HCT116 (cell line): Measurements from ENCODE around the gene RRP12. TPM values are rescaled to one million over a fixed set of nuclear protein-coding genes. Genes with fewer than 3 reads are reported as not detected.
A peak's percentile ranks its signal among the peaks of the same experiment; 100 is the strongest.

Experiments
- ATAC-seq: fragments of 200-7000 bp; cut with Tn5 transposase; 2 replicates; pipeline ENCODE4 v1.9.1; 2020; ENCODE audit warnings: mild to moderate bottlenecking, moderate library complexity
- BruUV-seq: library from RNA; stranded (reverse); fragments of 400-500 nt; replicated peaks from 2 replicates; lab custom pipeline; 2021; lab: Mats Ljungman, UMichigan
- CTCF ChIA-PET: fragments of 300-600 bp; sonication (Branson Sonifier 250); formaldehyde crosslinking; loops from one replicate; lab custom pipeline; 2021; ENCODE audit warnings: antibody characterized with exemption; lab: Charles Lee
- POLR2A ChIA-PET: fragments of 300-600, 350-600 bp; sonication (Branson Sonifier 250); formaldehyde crosslinking; loops from one replicate; lab custom pipeline; 2021; ENCODE audit warnings: antibody characterized with exemption; lab: Charles Lee
- RAD21 ChIA-PET, 2 experiments: fragments of 300-600 bp; sonication (Branson Sonifier 250); formaldehyde crosslinking; loops; one replicate each; lab custom pipeline; 2023; ENCODE audit warnings: low total read pairs in 2 of 2; ENCODE audit not compliant: uncharacterized antibody in 2 of 2, unreplicated experiment in 2 of 2, low non-redundant PET in 1 of 2; lab: Charles Lee
- DNase-seq: peaks from one replicate; pipeline ENCODE4 v3.0.0-alpha.2; 2010; ENCODE audit warnings: low read depth, low spot score
- H2AFZ ChIP-seq: fragments of 200-600 bp; shearing (Covaris generic), sonication (generic); 2 replicates; pipeline ENCODE4 v1.6.1; 2017; ENCODE audit warnings: low read depth, mixed run types, mixed read lengths, antibody characterized with exemption, low read length; ENCODE audit not compliant: poor library complexity, severe bottlenecking
- H3K27ac ChIP-seq: 2 replicates; pipeline ENCODE4 v1.5.1; 2012; ENCODE audit warnings: low read depth, low read length
- H3K27me3 ChIP-seq: fragments of 200-600 bp; sonication (generic); 2 replicates; pipeline ENCODE4 v1.6.1; 2016; ENCODE audit warnings: mixed run types, low read length, mixed read lengths; ENCODE audit not compliant: insufficient read depth
- H3K36me3 ChIP-seq, 2 experiments: fragments of 200-500 bp in 1 of 2; fragments of 200-600 bp in 1 of 2; sonication (Bioruptor generic) in 1 of 2; sonication (generic) in 1 of 2; 2 replicates each; pipeline versions ENCODE4 v1.5.1 to v1.6.1; 2014 to 2016; ENCODE audit warnings: low read length in 2 of 2, inconsistent platforms in 1 of 2, mixed read lengths in 1 of 2, mixed run types in 1 of 2; ENCODE audit not compliant: insufficient read depth in 2 of 2, control insufficient read depth in 1 of 2
- H3K4me1 ChIP-seq, 2 experiments: fragments of 200-600 bp in 1 of 2; sonication (generic) in 1 of 2; 2 replicates each; pipeline versions ENCODE4 v1.5.1 to v1.6.1; 2012 to 2017; ENCODE audit warnings: low read length in 2 of 2, inconsistent platforms in 1 of 2, mild to moderate bottlenecking in 1 of 2, mixed read lengths in 1 of 2, mixed run types in 1 of 2, moderate library complexity in 1 of 2; ENCODE audit not compliant: insufficient read depth in 2 of 2, control insufficient read depth in 1 of 2
- H3K4me2 ChIP-seq: fragments of 200-600 bp; sonication (generic); 2 replicates; pipeline ENCODE4 v1.6.1; 2017; ENCODE audit warnings: mixed run types, low read length, mixed read lengths
- H3K4me3 ChIP-seq, 2 experiments: fragments of 200-600 bp in 1 of 2; sonication (generic) in 1 of 2; replicated peaks in 1 of 2; 2 replicates each; pipeline ENCODE4 v1.5.1; 2011 to 2016; ENCODE audit warnings: low read length in 2 of 2, control low read depth in 1 of 2, low read depth in 1 of 2, mild to moderate bottlenecking in 1 of 2, mixed read lengths in 1 of 2, mixed run types in 1 of 2
- H3K79me2 ChIP-seq: fragments of 200-600 bp; sonication (generic); 2 replicates; pipeline ENCODE4 v1.6.1; 2017; ENCODE audit warnings: mild to moderate bottlenecking, mixed run types, low read length, moderate library complexity, mixed read lengths; ENCODE audit not compliant: insufficient read depth
- H3K9ac ChIP-seq: fragments of 200-600 bp; sonication (generic); 2 replicates; pipeline ENCODE4 v1.6.1; 2016; ENCODE audit warnings: low read length, mixed read lengths
- H3K9me2 ChIP-seq: fragments of 200-600 bp; sonication (generic), shearing (Covaris generic); 2 replicates; pipeline ENCODE4 v1.6.1; 2017; ENCODE audit warnings: mixed run types, mild to moderate bottlenecking, moderate library complexity; ENCODE audit not compliant: insufficient read depth
- H3K9me3 ChIP-seq, 2 experiments: fragments of 200-500 bp in 1 of 2; fragments of 200-600 bp in 1 of 2; sonication (Bioruptor generic) in 1 of 2; sonication (generic) in 1 of 2; 2 replicates each; pipeline ENCODE4 v1.6.1; 2014 to 2017; ENCODE audit warnings: low read length in 2 of 2, mixed read lengths in 2 of 2, inconsistent platforms in 1 of 2, low read depth in 1 of 2, mild to moderate bottlenecking in 1 of 2, mixed run types in 1 of 2, moderate library complexity in 1 of 2; ENCODE audit not compliant: control insufficient read depth in 1 of 2, insufficient read depth in 1 of 2
- H4K20me1 ChIP-seq: fragments of 200-600 bp; sonication (generic), shearing (Covaris generic); 2 replicates; pipeline ENCODE4 v1.6.1; 2017; ENCODE audit warnings: mixed run types, mild to moderate bottlenecking, moderate library complexity; ENCODE audit not compliant: insufficient read depth
- CBX3 ChIP-seq: IDR thresholded peaks from 2 replicates; pipeline ENCODE4 v1.6.1; 2012; ENCODE audit warnings: low read depth
- CEBPB ChIP-seq: IDR thresholded peaks from 2 replicates; pipeline ENCODE4 v1.6.1; 2012; ENCODE audit warnings: low read depth
- CTCF ChIP-seq, 3 experiments: fragments of 200-600 bp in 1 of 3; sonication (generic) in 1 of 3; IDR thresholded peaks in 2 of 3; conservative IDR thresholded peaks in 1 of 3; 2 replicates each; pipeline ENCODE4 v1.5.1; 2012 to 2017; ENCODE audit warnings: low read depth in 2 of 3, low read length in 2 of 3, antibody characterized with exemption in 1 of 3, borderline replicate concordance in 1 of 3, control low read depth in 1 of 3, mild to moderate bottlenecking in 1 of 3, mixed read lengths in 1 of 3, mixed run types in 1 of 3, moderate library complexity in 1 of 3; ENCODE audit not compliant: insufficient read depth in 1 of 3
- ELF1 ChIP-seq: IDR thresholded peaks from 2 replicates; pipeline ENCODE4 v1.6.1; 2012; ENCODE audit warnings: low read depth, borderline replicate concordance
- EZH2 ChIP-seq: fragments of 200-600 bp; sonication (generic); IDR thresholded peaks from 2 replicates; pipeline ENCODE4 v1.6.1; 2017; ENCODE audit warnings: antibody characterized with exemption, mixed run types
- EZH2phosphoT487 ChIP-seq: fragments of 200-600 bp; IDR thresholded peaks from 2 replicates; pipeline ENCODE4 v1.6.1; 2018; ENCODE audit warnings: antibody characterized with exemption, borderline replicate concordance
- FOSL1 ChIP-seq: IDR thresholded peaks from 2 replicates; pipeline ENCODE4 v1.6.1; 2012; ENCODE audit warnings: low read depth
- JUND ChIP-seq: IDR thresholded peaks from 2 replicates; pipeline ENCODE4 v1.6.1; 2012
- MAX ChIP-seq: IDR thresholded peaks from 2 replicates; pipeline ENCODE4 v1.6.1; 2012
- POLR2A ChIP-seq: IDR thresholded peaks from 2 replicates; pipeline ENCODE4 v1.7.0; 2011; ENCODE audit warnings: borderline replicate concordance; ENCODE audit not compliant: insufficient read depth, insufficient read length; ENCODE audit errors: extremely low read depth
- POLR2AphosphoS5 ChIP-seq: IDR thresholded peaks from 2 replicates; pipeline ENCODE4 v1.6.1; 2011; ENCODE audit warnings: mild to moderate bottlenecking, low read depth, low read length, moderate library complexity
- RAD21 ChIP-seq: IDR thresholded peaks from 2 replicates; pipeline ENCODE4 v1.6.1; 2012; ENCODE audit warnings: low read depth, mild to moderate bottlenecking
- REST ChIP-seq: IDR thresholded peaks from 2 replicates; pipeline ENCODE4 v1.6.1; 2012; ENCODE audit warnings: low read depth
- SIN3A ChIP-seq: IDR thresholded peaks from 2 replicates; pipeline ENCODE4 v1.6.1; 2012; ENCODE audit warnings: low read depth
- SP1 ChIP-seq: IDR thresholded peaks from 2 replicates; pipeline ENCODE4 v1.6.1; 2012; ENCODE audit warnings: low read depth
- SRF ChIP-seq: IDR thresholded peaks from 2 replicates; pipeline ENCODE4 v1.6.1; 2012; ENCODE audit warnings: low read depth
- TCF7L2 ChIP-seq: IDR thresholded peaks from 2 replicates; pipeline ENCODE4 v1.7.0; 2011; ENCODE audit warnings: borderline replicate concordance, inconsistent platforms; ENCODE audit not compliant: insufficient read depth, insufficient read length; ENCODE audit errors: extremely low read depth
- ZBTB33 ChIP-seq: IDR thresholded peaks from 2 replicates; pipeline ENCODE4 v1.6.1; 2011; ENCODE audit warnings: mild to moderate bottlenecking, low read length, moderate library complexity; ENCODE audit not compliant: insufficient replicate concordance; ENCODE audit errors: extremely low read depth
- ZFX ChIP-seq: fragments of 450-650 bp; IDR thresholded peaks from 2 replicates; pipeline ENCODE4 v1.6.1; 2017
- ZNF274 ChIP-seq: fragments of 200-500 bp; sonication (Bioruptor generic); IDR thresholded peaks from 2 replicates; pipeline ENCODE4 v1.6.1; 2014; ENCODE audit warnings: mild to moderate bottlenecking, low read depth, low read length, inconsistent platforms
- intact Hi-C: fragments of 100-400 bp; cut with micrococcal nuclease; formaldehyde crosslinking; loops from 2 replicates; pipeline ENCODE4 v1.10.0; 2022
- total RNA-seq: library from RNA; stranded (reverse); gene quantifications from one replicate; pipeline ENCODE4 v1.2.1, GENCODE V29; 2021; ENCODE audit not compliant: unreplicated experiment

The RRP12 gene
- total RNA-seq, 1 experiment from 2014 or later: 67.0 TPM

- Histone ChIP-seq H2AFZ (peak overlapping the region; percentile 42), H3K79me2 (peaks cover 59% of the 10 kb centered on the region), H3K9me2 (no peaks in the 10 kb centered on the region), H3K27me3 (no peaks in the 10 kb centered on the region), H3K4me1 (peaks cover 10 to 21% of the 10 kb centered on the region in 2 experiments), H3K36me3 (0 out of 4 replicates have a peak, but pooled peaks cover 0 to 5% of the 10 kb centered on the region in 2 experiments), H3K9ac (peak overlapping the region; percentile 79), H3K9me3 (no peaks in the 10 kb centered on the region), H3K27ac (peak overlapping the region; percentile 44), H3K4me3 (peak overlapping the region; percentile 88 to 90), H3K4me2 (peak overlapping the region; percentile 87), H4K20me1 (no peaks in the 10 kb centered on the region)
- CTCF ChIA-PET: no interaction called here
- intact Hi-C loops: loop anchor here (5.0 kb wide), 1 partner anchor 52 kb away; the partner anchor contains the start of genes MMS19 and UBTD1
- no peak for DNase-seq
- TSS peak; percentile 69 for BruUV-seq
- RAD21 ChIA-PET: no interaction called here
- no peak for TF ChIP-seq SIN3A
- no peak for TF ChIP-seq EZH2phosphoT487
- TF ChIP-seq TCF7L2: no peak
- no peak for TF ChIP-seq ZBTB33
- no peak for TF ChIP-seq JUND
- no peak for TF ChIP-seq ZFX
- TF ChIP-seq CTCF (IDR thresholded peaks at IDR 0.05 in 2 of 3, conservative IDR thresholded peaks at IDR 0.05 in 1 of 3; ENCODE audit: borderline replicate concordance in 1 of 3, insufficient read depth in 1 of 3, low read depth in 2 of 3, low read length in 2 of 3): no peak
- TF ChIP-seq CEBPB: no peak
- no peak for TF ChIP-seq POLR2A
- TF ChIP-seq FOSL1: no peak
- no peak for TF ChIP-seq EZH2
- TF ChIP-seq RAD21: no peak
- no peak for TF ChIP-seq ELF1
- no peak for TF ChIP-seq SRF
- TF ChIP-seq SP1: no peak
- TF ChIP-seq CBX3: no peak
- TF ChIP-seq ZNF274: no peak
- TF ChIP-seq MAX: no peak
- TF ChIP-seq REST: no peak
- no peak for TF ChIP-seq POLR2AphosphoS5
- POLR2A ChIA-PET: no interaction called here
- peak; percentile 6 for ATAC-seq
These were observed 44.2 kb upstream of the RRP12 start for GRCh38 chr10:97445357-97445721.
